ENCODE results near the gene UGT1A8. TPM values are rescaled to one million over a fixed set of nuclear protein-coding genes. Genes with fewer than 3 reads are reported as not detected.

UGT1A8 gene
- polyA plus RNA-seq, 1 of the 3 experiments (the other 2 are of a cell fraction) = not detected

DNA sequence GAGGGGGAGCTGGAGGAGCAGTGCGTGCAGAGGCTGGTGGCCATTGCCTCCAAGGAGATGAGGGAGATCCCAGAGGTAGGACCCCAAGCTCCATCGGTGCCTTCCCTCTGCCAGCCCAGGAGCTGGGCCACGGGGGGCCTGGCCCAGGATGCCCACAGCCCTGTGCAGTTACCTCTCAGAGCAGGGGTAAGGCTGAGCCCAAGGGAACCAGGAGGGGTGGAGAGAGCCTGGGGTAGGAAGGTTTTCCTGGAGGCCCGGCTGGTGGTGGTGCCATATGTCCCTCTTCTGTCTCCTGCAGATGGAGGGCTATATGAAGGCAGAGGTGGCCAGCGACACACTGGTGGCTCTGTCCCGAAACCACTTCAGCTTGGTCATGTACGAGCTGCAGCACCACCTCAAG, 172.1 kb downstream of the UGT1A8 start:
- Histone ChIP-seq H3K9me3 (no peaks in the 10 kb centered on the region), H3K27me3 (ENCODE audit: insufficient read depth) (no peaks in the 10 kb centered on the region), H3F3A (replicated peaks; ENCODE audit: insufficient read depth) (no peaks in the 10 kb centered on the region), H4K20me1 (ENCODE audit: insufficient read depth) (no peaks in the 10 kb centered on the region), H3K4me2 (no peak overlapping the region), H3K36me3 (replicated peaks in 1 of 2; ENCODE audit: control insufficient read depth in 1 of 2, insufficient read depth in 2 of 2, low read length in 1 of 2) (no peaks in the 10 kb centered on the region), H3K79me2 (ENCODE audit: insufficient read depth) (no peaks in the 10 kb centered on the region), H3K27ac (ENCODE audit: low read depth in 2 of 2, low read length in 1 of 2) (no peak overlapping the region), H2AFZ (ENCODE audit: low read depth) (no peak overlapping the region), H3K9ac (no peak overlapping the region), H3K4me1 (ENCODE audit: control insufficient read depth in 1 of 2, insufficient read depth in 2 of 2, low read depth in 1 of 2, low read length in 1 of 2) (no peaks in the 10 kb centered on the region), H3K4me3 (ENCODE audit: low read depth in 2 of 2, low read length in 1 of 2) (no peak overlapping the region), H3K9me2 (no peaks in the 10 kb centered on the region)
- TF ChIP-seq FOXM1 (IDR thresholded peaks at IDR 0.05; ENCODE audit: low read depth) = no peak
- TF ChIP-seq MXI1 (IDR thresholded peaks at IDR 0.05; ENCODE audit: low read depth, low read length) = no peak
- TF ChIP-seq, protein P1, sequence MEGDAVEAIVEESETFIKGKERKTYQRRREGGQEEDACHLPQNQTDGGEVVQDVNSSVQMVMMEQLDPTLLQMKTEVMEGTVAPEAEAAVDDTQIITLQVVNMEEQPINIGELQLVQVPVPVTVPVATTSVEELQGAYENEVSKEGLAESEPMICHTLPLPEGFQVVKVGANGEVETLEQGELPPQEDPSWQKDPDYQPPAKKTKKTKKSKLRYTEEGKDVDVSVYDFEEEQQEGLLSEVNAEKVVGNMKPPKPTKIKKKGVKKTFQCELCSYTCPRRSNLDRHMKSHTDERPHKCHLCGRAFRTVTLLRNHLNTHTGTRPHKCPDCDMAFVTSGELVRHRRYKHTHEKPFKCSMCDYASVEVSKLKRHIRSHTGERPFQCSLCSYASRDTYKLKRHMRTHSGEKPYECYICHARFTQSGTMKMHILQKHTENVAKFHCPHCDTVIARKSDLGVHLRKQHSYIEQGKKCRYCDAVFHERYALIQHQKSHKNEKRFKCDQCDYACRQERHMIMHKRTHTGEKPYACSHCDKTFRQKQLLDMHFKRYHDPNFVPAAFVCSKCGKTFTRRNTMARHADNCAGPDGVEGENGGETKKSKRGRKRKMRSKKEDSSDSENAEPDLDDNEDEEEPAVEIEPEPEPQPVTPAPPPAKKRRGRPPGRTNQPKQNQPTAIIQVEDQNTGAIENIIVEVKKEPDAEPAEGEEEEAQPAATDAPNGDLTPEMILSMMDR (IDR thresholded peaks at IDR 0.05) = no peak
- 60% methylated on average over 3 of the region's 7 CpGs for WGBS (ENCODE audit: low lambda C conversion rate)
- no peak for DNase-seq
- ChIA-PET CTCF (no interaction called here), POLR2A (no interaction called here)

DNA sequence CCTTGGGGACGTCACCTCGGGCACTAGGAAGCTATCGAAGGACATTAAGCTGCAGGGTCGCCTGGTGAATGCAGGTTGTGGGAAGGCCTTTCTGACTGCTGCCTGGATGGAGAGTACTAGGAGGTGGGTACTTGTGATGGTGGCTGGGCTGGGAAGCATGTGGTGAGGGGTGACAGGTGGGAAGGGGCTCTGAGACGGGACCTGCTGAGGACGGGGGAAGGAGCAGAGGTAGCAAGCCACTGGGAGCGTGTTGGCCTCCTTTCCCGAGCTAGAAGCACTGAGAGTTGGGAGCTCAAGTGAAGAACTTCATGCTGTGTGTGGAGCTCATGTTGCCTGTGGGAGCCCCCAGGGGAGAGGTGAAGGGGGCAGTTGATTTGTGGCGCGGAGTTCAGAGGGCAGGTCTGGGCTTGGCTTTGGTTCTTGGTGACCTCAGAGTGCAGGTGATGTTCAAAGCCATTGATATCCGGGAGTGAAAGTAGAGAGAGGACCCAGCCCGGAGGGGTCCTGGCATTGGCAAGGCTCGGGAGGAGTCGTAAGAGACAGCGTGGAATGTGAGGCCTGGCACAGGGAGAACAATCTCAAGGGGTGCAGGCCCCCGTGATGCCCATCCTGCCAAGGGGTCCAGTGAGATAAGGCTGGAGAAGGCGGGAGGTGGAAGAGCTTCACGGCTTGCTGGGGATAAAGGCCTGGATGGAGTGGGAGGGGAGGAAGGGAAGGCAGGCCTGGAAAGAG, 173.9 kb downstream of the UGT1A8 start:
- TF ChIP-seq GABPA (IDR thresholded peaks at IDR 0.05; ENCODE audit: low read depth) (no peak), RXRA (IDR thresholded peaks at IDR 0.05; ENCODE audit: borderline replicate concordance, low read depth) (no peak), FOXJ3 (CRISPR knock-in tag; IDR thresholded peaks at IDR 0.05) (no peak)
- TF ChIP-seq, protein P2, sequence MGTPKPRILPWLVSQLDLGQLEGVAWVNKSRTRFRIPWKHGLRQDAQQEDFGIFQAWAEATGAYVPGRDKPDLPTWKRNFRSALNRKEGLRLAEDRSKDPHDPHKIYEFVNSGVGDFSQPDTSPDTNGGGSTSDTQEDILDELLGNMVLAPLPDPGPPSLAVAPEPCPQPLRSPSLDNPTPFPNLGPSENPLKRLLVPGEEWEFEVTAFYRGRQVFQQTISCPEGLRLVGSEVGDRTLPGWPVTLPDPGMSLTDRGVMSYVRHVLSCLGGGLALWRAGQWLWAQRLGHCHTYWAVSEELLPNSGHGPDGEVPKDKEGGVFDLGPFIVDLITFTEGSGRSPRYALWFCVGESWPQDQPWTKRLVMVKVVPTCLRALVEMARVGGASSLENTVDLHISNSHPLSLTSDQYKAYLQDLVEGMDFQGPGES (IDR thresholded peaks at IDR 0.05; ENCODE audit: low read depth, low read length) = no peak
- TF ChIP-seq, protein P3, sequence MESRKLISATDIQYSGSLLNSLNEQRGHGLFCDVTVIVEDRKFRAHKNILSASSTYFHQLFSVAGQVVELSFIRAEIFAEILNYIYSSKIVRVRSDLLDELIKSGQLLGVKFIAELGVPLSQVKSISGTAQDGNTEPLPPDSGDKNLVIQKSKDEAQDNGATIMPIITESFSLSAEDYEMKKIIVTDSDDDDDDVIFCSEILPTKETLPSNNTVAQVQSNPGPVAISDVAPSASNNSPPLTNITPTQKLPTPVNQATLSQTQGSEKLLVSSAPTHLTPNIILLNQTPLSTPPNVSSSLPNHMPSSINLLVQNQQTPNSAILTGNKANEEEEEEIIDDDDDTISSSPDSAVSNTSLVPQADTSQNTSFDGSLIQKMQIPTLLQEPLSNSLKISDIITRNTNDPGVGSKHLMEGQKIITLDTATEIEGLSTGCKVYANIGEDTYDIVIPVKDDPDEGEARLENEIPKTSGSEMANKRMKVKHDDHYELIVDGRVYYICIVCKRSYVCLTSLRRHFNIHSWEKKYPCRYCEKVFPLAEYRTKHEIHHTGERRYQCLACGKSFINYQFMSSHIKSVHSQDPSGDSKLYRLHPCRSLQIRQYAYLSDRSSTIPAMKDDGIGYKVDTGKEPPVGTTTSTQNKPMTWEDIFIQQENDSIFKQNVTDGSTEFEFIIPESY (IDR thresholded peaks at IDR 0.05; ENCODE audit: borderline replicate concordance, low read depth) = no peak
- no peaks in the 10 kb centered on the region for H3K27me3 ChIP-seq (ENCODE audit: insufficient read depth)
- no peaks in the 10 kb centered on the region for H4K20me1 ChIP-seq (ENCODE audit: insufficient read depth)
- H3K9ac ChIP-seq = no peak overlapping the region
- H3K9me2 ChIP-seq = no peaks in the 10 kb centered on the region
- CTCF ChIA-PET = no interaction called here
- no peaks in the 10 kb centered on the region for H3K9me3 ChIP-seq
- no peak for DNase-seq
- POLR2A ChIA-PET = no interaction called here
- no peaks in the 10 kb centered on the region for H3F3A ChIP-seq (replicated peaks; ENCODE audit: insufficient read depth)
- no peak overlapping the region for H3K4me2 ChIP-seq
- 70% methylated on average over 18 of the region's 18 CpGs for WGBS (ENCODE audit: low lambda C conversion rate)
- H3K36me3 ChIP-seq (replicated peaks in 1 of 2; ENCODE audit: control insufficient read depth in 1 of 2, insufficient read depth in 2 of 2, low read length in 1 of 2) = no peaks in the 10 kb centered on the region
- H3K27ac ChIP-seq (ENCODE audit: low read depth in 2 of 2, low read length in 1 of 2) = no peak overlapping the region
- H3K4me3 ChIP-seq (ENCODE audit: low read depth in 2 of 2, low read length in 1 of 2) = no peak overlapping the region
- H2AFZ ChIP-seq (ENCODE audit: low read depth) = no peak overlapping the region
- H3K4me1 ChIP-seq (ENCODE audit: control insufficient read depth in 1 of 2, insufficient read depth in 2 of 2, low read depth in 1 of 2, low read length in 1 of 2) = no peaks in the 10 kb centered on the region
- no peaks in the 10 kb centered on the region for H3K79me2 ChIP-seq (ENCODE audit: insufficient read depth)

All from SK-N-SH (cell line).